GM21576 (cell line): ENCODE results near the gene PTPRH.
"Not testable (repeated sequence)": the region's sequence is repeated elsewhere in the genome, so short reads cannot be mapped to it uniquely, and the experiment has no call there.

Experiments used
- ATAC-seq: cut with Tn5 transposase; IDR thresholded peaks from one replicate; pipeline ENCODE4 v1.9.1; 2021; ENCODE audit warnings: mild to moderate bottlenecking, moderate library complexity; ENCODE audit not compliant: unreplicated experiment

Gene PTPRH

GRCh38 chr19:55186080-55186479 is 23.2 kb downstream of the PTPRH start:
- no peak for ATAC-seq

- ATAC-seq = no peak
Observed at GRCh38 chr19:55181740-55182139, 27.6 kb downstream of the PTPRH start.

- ATAC-seq = no peak
Observed at GRCh38 chr19:55179606-55180484, 29.5 kb downstream of the PTPRH start, which contains the start of gene SYT5. Gene SYT5 (minus strand): TSS chr19:55180289. CDS start chr19:55179041, 1,248 bp downstream.

- ATAC-seq = peak; percentile 58
Observed at GRCh38 chr19:55178781-55179599, 30.3 kb downstream of the PTPRH start.

GRCh38 chr19:55176076-55176475 is 33.2 kb downstream of the PTPRH start:
- ATAC-seq = no peak

GRCh38 chr19:55175117-55175867 is 34.0 kb downstream of the PTPRH start:
- no peak for ATAC-seq

- no peak for ATAC-seq
Observed at GRCh38 chr19:55174425-55175116, 34.7 kb downstream of the PTPRH start.

GRCh38 chr19:55173714-55174409 is 35.4 kb downstream of the PTPRH start:
- no peak for ATAC-seq

- ATAC-seq = no peak
Observed at GRCh38 chr19:55173186-55173713, 36.1 kb downstream of the PTPRH start.

GRCh38 chr19:55172741-55173140 is 36.6 kb downstream of the PTPRH start:
- ATAC-seq = no peak

GRCh38 chr19:55172318-55172717 is 37.0 kb downstream of the PTPRH start:
- ATAC-seq = not testable (repeated sequence)

- no peak for ATAC-seq
Observed at GRCh38 chr19:55171440-55171839, 37.9 kb downstream of the PTPRH start.

- no peak for ATAC-seq
Observed at GRCh38 chr19:55169136-55169535, 40.2 kb downstream of the PTPRH start.

GRCh38 chr19:55166530-55167268 is 42.6 kb downstream of the PTPRH start, which contains the start of gene DNAAF3:
Gene DNAAF3 (minus strand): TSS chr19:55166613. CDS start chr19:55166413, 200 bp downstream.
- peak; percentile 84 for ATAC-seq

GRCh38 chr19:55165952-55166529 is 43.3 kb downstream of the PTPRH start:
- no peak for ATAC-seq

GRCh38 chr19:55161571-55162322 is 47.6 kb downstream of the PTPRH start:
- ATAC-seq = no peak

GRCh38 chr19:55160986-55161365 is 48.3 kb downstream of the PTPRH start:
- no peak for ATAC-seq
